ENCODE data around the gene SLC25A19. TPM values are rescaled to one million over a fixed set of nuclear protein-coding genes. Genes with fewer than 3 reads are reported as not detected.

Gene SLC25A19
- total RNA-seq, 5 donors from 2014 or later (not counting 1 experiment from before 2014, with no cell fraction given): 12.4 to 30.1 (median 25.9) TPM

DNA sequence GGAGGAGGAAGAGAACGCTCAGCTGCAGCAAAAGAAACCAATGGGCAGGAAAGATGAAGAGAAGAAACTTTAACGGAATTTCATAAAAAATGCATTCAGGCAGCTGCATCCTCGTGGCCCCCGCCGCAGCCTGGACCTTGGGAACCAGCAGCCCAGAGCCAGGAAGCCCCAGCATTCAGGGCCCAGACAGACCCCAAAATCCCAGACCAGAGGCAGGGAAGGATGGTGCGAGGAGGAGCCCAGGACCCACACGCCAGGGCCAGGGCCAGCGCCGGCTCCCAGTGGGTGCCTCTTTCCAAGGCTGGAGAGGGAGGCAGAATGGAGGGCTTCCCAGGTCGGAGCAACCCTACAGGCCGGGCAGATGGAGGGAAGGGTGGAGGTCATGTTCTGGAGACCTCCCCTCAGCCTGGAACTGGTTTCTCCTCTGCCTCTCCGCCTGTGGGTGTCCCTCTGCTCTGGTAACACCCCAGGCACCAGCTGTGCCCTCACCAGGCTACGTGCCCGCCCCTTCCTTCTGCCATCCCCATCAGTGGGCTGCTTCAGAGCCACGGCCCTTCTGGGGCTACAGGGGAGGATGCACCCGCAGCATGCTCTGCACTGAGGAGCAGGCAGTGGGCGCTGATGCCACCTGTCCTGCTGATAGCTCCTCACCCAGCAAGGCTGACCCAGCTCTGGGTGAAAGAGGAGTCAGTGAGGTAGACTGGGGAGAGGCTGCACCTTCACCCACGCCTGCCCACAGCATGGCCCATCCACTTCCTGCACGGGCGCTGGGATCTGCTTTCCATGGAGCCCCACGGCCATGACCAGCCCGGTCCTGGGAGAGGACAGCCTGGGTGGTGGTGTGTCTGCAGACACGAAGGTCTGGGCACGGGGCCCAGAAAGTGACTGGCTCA is 17.0 kb downstream of the SLC25A19 start:
- peaks cover 0 to 7% of the 10 kb centered on the region in 2 donors for H3K36me3 ChIP-seq (ENCODE audit: control insufficient read depth in 2 of 2, extremely low read depth in 1 of 2, insufficient read depth in 1 of 2, low read length in 1 of 2)
- DNase-seq: no peak
- no peaks in the 10 kb centered on the region for H3K27me3 Mint-ChIP-seq
- no peaks in the 10 kb centered on the region for H3K27me3 ChIP-seq (replicated peaks in 1 of 2; ENCODE audit: control insufficient read depth in 2 of 2, extremely low read depth in 1 of 2, insufficient read depth in 2 of 2, low read length in 1 of 2)
- peaks cover 6% of the 10 kb centered on the region for H3K36me3 Mint-ChIP-seq
- ChIA-PET POLR2A (interaction anchor here (0.6 to 1.9 kb wide), 5 partner anchors 10 to 493 kb away, joined by 4 to 22 read pairs (median 5); partner anchors contain the start of genes GGA3 (in 2 of the 2) and MRPS7 (in 2 of the 2)), CTCF (interaction anchor here in 1 of 2 donors (1.3 to 2.7 kb wide), 4 partner anchors 11 to 158 kb away, joined by 5 to 58 read pairs (median 10); partner anchors contain the start of genes GGA3, MRPS7 and SLC25A19)
- peak overlapping the region; percentile 79 to 92 for H3K4me3 ChIP-seq (ENCODE audit: control insufficient read depth in 1 of 2, extremely low read depth in 1 of 2, low read length in 1 of 2)
- peaks cover 5 to 36% of the 10 kb centered on the region in 2 experiments for H3K4me1 ChIP-seq (ENCODE audit: control insufficient read depth in 1 of 2, extremely low read depth in 1 of 2, insufficient read depth in 2 of 2, low read length in 2 of 2)
- no peaks in the 10 kb centered on the region for H3K9me3 ChIP-seq
- WGBS (ENCODE audit: insufficient coverage): 53% methylated on average over 16 of the region's 24 CpGs
- H3K27ac ChIP-seq (ENCODE audit: low read length): peak overlapping the region; percentile 85
- H3K4me3 Mint-ChIP-seq: peak overlapping the region; percentile 80 to 84 (median 81)
- no peak for ATAC-seq (replicated peaks in 1 of 4)
- H3K9me3 Mint-ChIP-seq: no peaks in the 10 kb centered on the region
- peak overlapping the region; percentile 81 to 91 for H3K27ac Mint-ChIP-seq
- H3K4me1 Mint-ChIP-seq: peaks cover 24 to 40% (median 31%) of the 10 kb centered on the region in 3 donors

DNA sequence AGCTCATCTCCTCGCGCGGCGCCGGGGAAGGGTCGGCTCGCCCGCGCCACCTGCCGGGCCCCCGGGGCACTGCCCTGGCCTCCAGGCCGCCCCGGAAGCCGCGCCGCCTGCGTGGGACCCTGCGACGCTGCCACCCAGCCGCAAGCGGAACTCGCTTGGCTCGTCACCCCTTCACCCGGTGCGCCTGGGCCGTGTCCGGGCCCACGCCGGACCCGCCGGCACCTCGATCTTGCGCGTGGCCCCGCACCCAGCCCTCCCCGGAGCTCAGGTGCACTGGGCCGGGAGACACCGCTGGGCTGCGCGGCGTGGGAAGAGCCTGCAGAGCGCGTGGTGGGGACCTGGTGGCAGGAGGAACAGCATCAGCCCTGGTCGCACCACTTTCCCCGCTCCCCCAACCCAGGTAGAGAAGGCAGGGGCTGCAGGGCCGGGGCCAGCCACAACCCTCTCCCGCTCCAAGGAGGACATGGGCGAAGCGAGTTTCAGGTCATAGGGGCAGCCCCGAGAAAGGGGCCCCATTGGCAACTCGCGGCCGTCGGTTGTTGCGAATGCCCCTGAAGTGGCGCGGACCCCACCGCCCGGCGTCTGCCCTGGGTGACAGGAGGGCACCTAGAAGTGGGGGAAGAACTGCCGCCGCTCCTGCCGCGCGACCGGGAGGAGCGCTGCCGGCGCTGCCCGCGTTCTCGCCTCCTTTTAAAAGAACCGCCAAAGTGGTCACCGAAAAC is 17.8 kb downstream of the SLC25A19 start:
- WGBS (ENCODE audit: insufficient coverage): 0% methylated on average over 74 of the region's 74 CpGs
- Mint-ChIP-seq H3K4me1 (peaks cover 24 to 40% (median 31%) of the 10 kb centered on the region in 3 donors), H3K9me3 (no peaks in the 10 kb centered on the region), H3K4me3 (peak overlapping the region; percentile 80 to 84 (median 81)), H3K27ac (peak overlapping the region; percentile 81 to 91), H3K36me3 (peaks cover 6% of the 10 kb centered on the region), H3K27me3 (no peaks in the 10 kb centered on the region)
- H3K27ac ChIP-seq (ENCODE audit: low read length): peak overlapping the region; percentile 85
- CTCF ChIA-PET: interaction anchor here (0.5 to 2.7 kb wide), 17 partner anchors 10 to 506 kb away, joined by 3 to 80 read pairs (median 4); partner anchors contain the start of genes GGA3 (in 1 of the 2), MRPS7 (in 1 of the 2), SLC25A19 (in 1 of the 2) and TMEM94 (in 1 of the 2)
- H3K4me3 ChIP-seq (ENCODE audit: control insufficient read depth in 1 of 2, extremely low read depth in 1 of 2, low read length in 1 of 2): peak overlapping the region; percentile 79 to 92
- POLR2A ChIA-PET: interaction anchor here (0.6 to 2.1 kb wide), 5 partner anchors 10 to 89 kb away, joined by 4 to 23 read pairs (median 17); partner anchors contain the start of genes GGA3 (in 2 of the 2), MRPS7 (in 2 of the 2) and SLC25A19 (in 1 of the 2)
- H3K36me3 ChIP-seq (ENCODE audit: control insufficient read depth in 2 of 2, extremely low read depth in 1 of 2, insufficient read depth in 1 of 2, low read length in 1 of 2): peaks cover under 1 to 12% of the 10 kb centered on the region in 2 donors
- no peaks in the 10 kb centered on the region for H3K27me3 ChIP-seq (replicated peaks in 1 of 2; ENCODE audit: control insufficient read depth in 2 of 2, extremely low read depth in 1 of 2, insufficient read depth in 2 of 2, low read length in 1 of 2)
- DNase-seq (peak; percentile 67 to 94 (median 83)), ATAC-seq (replicated peaks in 1 of 4) (peak; percentile 87 to 94 (median 90))
- H3K9me3 ChIP-seq: no peaks in the 10 kb centered on the region
- H3K4me1 ChIP-seq (ENCODE audit: control insufficient read depth in 1 of 2, extremely low read depth in 1 of 2, insufficient read depth in 2 of 2, low read length in 2 of 2): peaks cover 5 to 36% of the 10 kb centered on the region in 2 experiments

DNA sequence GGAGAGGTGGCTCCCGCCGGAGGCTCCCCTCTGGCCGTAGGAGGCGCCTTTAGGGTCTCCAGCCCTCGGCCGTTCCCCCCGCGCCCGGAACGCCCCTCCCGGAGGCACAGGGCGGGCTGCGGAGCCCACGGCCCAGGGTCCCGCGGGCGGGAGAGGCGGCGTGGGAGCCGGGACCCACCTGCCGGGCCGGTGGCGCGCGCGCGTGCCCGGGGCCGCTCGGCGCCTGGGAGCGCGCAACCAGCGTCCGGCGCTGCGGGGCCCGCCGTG is 18.3 kb downstream of the SLC25A19 start, which contains the start of gene MIF4GD:
Gene MIF4GD, minus strand, starts transcription at position 266 of the 267 bp plus-strand sequence. CDS start 1,036 bp downstream, outside the sequence.
- Mint-ChIP-seq H3K4me1 (peaks cover 24 to 40% (median 31%) of the 10 kb centered on the region in 3 donors), H3K27ac (peak within 1 kb of the TSS; percentile 81 to 91), H3K27me3 (no peaks in the 10 kb centered on the region), H3K9me3 (no peaks in the 10 kb centered on the region), H3K4me3 (peak within 1 kb of the TSS; percentile 80 to 84 (median 81)), H3K36me3 (peaks cover 6% of the 10 kb centered on the region)
- no peak for DNase-seq
- Histone ChIP-seq H3K36me3 (ENCODE audit: control insufficient read depth in 2 of 2, extremely low read depth in 1 of 2, insufficient read depth in 1 of 2, low read length in 1 of 2) (peaks cover 5 to 17% of the 10 kb centered on the region in 2 donors), H3K27me3 (replicated peaks in 1 of 2; ENCODE audit: control insufficient read depth in 2 of 2, extremely low read depth in 1 of 2, insufficient read depth in 2 of 2, low read length in 1 of 2) (no peaks in the 10 kb centered on the region), H3K4me3 (ENCODE audit: control insufficient read depth in 1 of 2, extremely low read depth in 1 of 2, low read length in 1 of 2) (peak within 1 kb of the TSS; percentile 81 to 93), H3K4me1 (ENCODE audit: control insufficient read depth in 1 of 2, extremely low read depth in 1 of 2, insufficient read depth in 2 of 2, low read length in 2 of 2) (peaks cover 5 to 36% of the 10 kb centered on the region in 2 experiments), H3K9me3 (no peaks in the 10 kb centered on the region), H3K27ac (ENCODE audit: low read length) (peak within 1 kb of the TSS; percentile 88)
- under 1% methylated on average over 39 of the region's 39 CpGs for WGBS (ENCODE audit: insufficient coverage)
- peak in 2 of 4 experiments; percentile 21 to 38 for ATAC-seq (replicated peaks in 1 of 4)
- ChIA-PET CTCF (interaction anchor here (0.5 to 2.7 kb wide), 18 partner anchors 9 to 507 kb away, joined by 3 to 80 read pairs (median 4); partner anchors contain the start of genes GGA3 (in 1 of the 2), MRPS7 (in 1 of the 2), SLC25A19 (in 1 of the 2) and TMEM94 (in 1 of the 2)), POLR2A (interaction anchor here (0.8 to 2.1 kb wide), 4 partner anchors 9 to 45 kb away, joined by 4 to 23 read pairs (median 20); partner anchors contain the start of genes GGA3 (in 2 of the 2), MRPS7 (in 2 of the 2) and SLC25A19 (in 1 of the 2))

DNA sequence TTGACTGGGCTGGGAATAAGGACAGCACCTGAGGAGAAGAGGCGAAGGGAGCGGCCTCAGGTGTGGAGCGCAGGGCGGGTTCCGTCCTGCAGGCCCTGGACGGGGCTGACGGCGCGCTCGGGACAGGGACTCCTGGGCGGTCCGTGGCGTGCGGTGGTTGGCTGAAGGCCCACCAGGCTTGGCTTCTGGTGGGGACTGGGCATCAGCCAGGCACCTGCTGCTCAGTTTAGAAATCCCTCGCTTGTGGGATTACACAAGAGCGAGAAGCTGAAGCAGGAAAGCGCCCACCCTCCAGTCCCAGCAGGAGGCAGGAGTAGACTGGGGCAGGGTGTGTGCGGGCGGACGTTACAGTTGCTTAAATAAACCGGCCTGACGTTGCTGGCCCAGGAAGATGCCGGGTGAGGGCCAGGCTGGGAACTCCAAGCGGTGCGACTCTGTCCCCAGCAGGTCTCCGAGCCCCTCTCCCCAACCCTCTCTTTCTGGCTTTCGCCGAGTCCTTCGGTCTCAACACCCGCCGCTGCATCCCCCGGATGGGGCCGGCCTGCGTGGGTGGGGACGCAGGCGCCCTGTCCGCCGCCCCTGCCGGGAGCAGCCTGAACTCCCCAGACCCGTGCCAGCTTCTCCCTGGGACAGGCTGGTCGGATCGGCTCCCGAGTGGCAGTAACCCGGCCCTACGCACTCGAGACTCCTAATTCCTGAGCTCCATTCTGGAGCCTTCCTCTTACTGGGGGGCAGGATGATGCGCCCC is 18.8 kb downstream of the SLC25A19 start:
- Histone ChIP-seq H3K4me1 (ENCODE audit: control insufficient read depth in 1 of 2, extremely low read depth in 1 of 2, insufficient read depth in 2 of 2, low read length in 2 of 2) (peaks cover 5 to 36% of the 10 kb centered on the region in 2 experiments), H3K4me3 (ENCODE audit: control insufficient read depth in 1 of 2, extremely low read depth in 1 of 2, low read length in 1 of 2) (peak overlapping the region; percentile 81 to 93), H3K9me3 (no peaks in the 10 kb centered on the region), H3K27ac (ENCODE audit: low read length) (peak overlapping the region; percentile 88), H3K27me3 (replicated peaks in 1 of 2; ENCODE audit: control insufficient read depth in 2 of 2, extremely low read depth in 1 of 2, insufficient read depth in 2 of 2, low read length in 1 of 2) (no peaks in the 10 kb centered on the region), H3K36me3 (ENCODE audit: control insufficient read depth in 2 of 2, extremely low read depth in 1 of 2, insufficient read depth in 1 of 2, low read length in 1 of 2) (peaks cover 5 to 22% of the 10 kb centered on the region in 2 donors)
- Mint-ChIP-seq H3K4me3 (peak overlapping the region; percentile 78 to 84 (median 80)), H3K4me1 (peaks cover 24 to 40% (median 31%) of the 10 kb centered on the region in 3 donors), H3K36me3 (peaks cover 9% of the 10 kb centered on the region), H3K27ac (peak overlapping the region; percentile 58 to 65), H3K27me3 (no peaks in the 10 kb centered on the region), H3K9me3 (no peaks in the 10 kb centered on the region)
- peak; percentile 35 to 44 (median 40) for ATAC-seq (replicated peaks in 1 of 4)
- CTCF ChIA-PET: interaction anchor here (0.5 to 2.7 kb wide), 18 partner anchors 9 to 507 kb away, joined by 3 to 80 read pairs (median 4); partner anchors contain the start of genes GGA3 (in 1 of the 2), MRPS7 (in 1 of the 2), SLC25A19 (in 1 of the 2) and TMEM94 (in 1 of the 2)
- peak in 22 of 35 experiments; percentile 9 to 59 (median 24) for DNase-seq
- POLR2A ChIA-PET: interaction anchor here (0.8 to 2.1 kb wide), 4 partner anchors 9 to 45 kb away, joined by 4 to 23 read pairs (median 20); partner anchors contain the start of genes GGA3 (in 2 of the 2), MRPS7 (in 2 of the 2) and SLC25A19 (in 1 of the 2)
- 3% methylated on average over 47 of the region's 47 CpGs for WGBS (ENCODE audit: insufficient coverage)

DNA sequence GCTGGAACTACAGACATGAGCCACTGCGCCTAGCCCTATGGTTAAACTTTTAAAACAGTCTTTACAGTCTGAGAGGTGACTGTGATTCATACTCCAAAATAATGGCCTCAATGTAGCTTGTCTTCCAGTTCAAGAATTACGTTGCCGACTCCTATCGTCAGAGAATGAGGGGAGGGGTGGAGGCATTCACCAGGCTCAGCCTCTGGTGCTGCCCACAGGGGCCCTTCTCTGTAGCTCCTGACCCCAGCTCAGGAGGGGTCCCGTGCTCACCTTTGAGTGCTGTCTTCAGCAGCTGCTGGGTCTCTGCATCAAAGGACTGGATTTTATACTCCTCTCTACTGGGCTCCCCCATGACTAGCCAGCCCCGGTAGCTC is 19.4 kb downstream of the SLC25A19 start:
- no peaks in the 10 kb centered on the region for H3K27me3 Mint-ChIP-seq
- ATAC-seq (replicated peaks in 1 of 4): no peak
- Histone ChIP-seq H3K4me3 (ENCODE audit: control insufficient read depth in 1 of 2, extremely low read depth in 1 of 2, low read length in 1 of 2) (peak overlapping the region; percentile 81 to 93), H3K27me3 (replicated peaks in 1 of 2; ENCODE audit: control insufficient read depth in 2 of 2, extremely low read depth in 1 of 2, insufficient read depth in 2 of 2, low read length in 1 of 2) (no peaks in the 10 kb centered on the region), H3K36me3 (ENCODE audit: control insufficient read depth in 2 of 2, extremely low read depth in 1 of 2, insufficient read depth in 1 of 2, low read length in 1 of 2) (peaks cover 5 to 26% of the 10 kb centered on the region in 2 donors), H3K9me3 (no peaks in the 10 kb centered on the region), H3K27ac (ENCODE audit: low read length) (peak overlapping the region; percentile 88), H3K4me1 (ENCODE audit: control insufficient read depth in 1 of 2, extremely low read depth in 1 of 2, insufficient read depth in 2 of 2, low read length in 2 of 2) (peaks cover 5 to 36% of the 10 kb centered on the region in 2 experiments)
- H3K27ac Mint-ChIP-seq: peak overlapping the region; percentile 48 to 65
- CTCF ChIA-PET: interaction anchor here in 1 of 2 donors (0.5 to 2.7 kb wide), 4 partner anchors 8 to 608 kb away, joined by 5 to 80 read pairs (median 32); partner anchors contain the start of genes GGA3, MRPS7 and SLC25A19
- DNase-seq: no peak
- POLR2A ChIA-PET: interaction anchor here (1.9 to 2.1 kb wide), 2 partner anchors 8 to 20 kb away, joined by 17 to 23 read pairs; partner anchors contain the start of genes GGA3 (in 1 of the 2), MRPS7 (in 1 of the 2) and SLC25A19 (in 1 of the 2)
- H3K36me3 Mint-ChIP-seq: peaks cover 8% of the 10 kb centered on the region
- H3K9me3 Mint-ChIP-seq: no peaks in the 10 kb centered on the region
- peak overlapping the region; percentile 78 to 84 (median 80) for H3K4me3 Mint-ChIP-seq
- 47% methylated on average over 5 of the region's 6 CpGs for WGBS (ENCODE audit: insufficient coverage)
- H3K4me1 Mint-ChIP-seq: peaks cover 24 to 40% (median 31%) of the 10 kb centered on the region in 3 donors

Measured in T-cell (primary cell).